Keratinocyte (primary cell): ENCODE results near the gene LHFPL2. TPM values are rescaled to one million over a fixed set of nuclear protein-coding genes. Genes with fewer than 3 reads are reported as not detected.

Source experiments
- DNase-seq: peaks from one replicate; pipeline ENCODE4 v3.0.0-alpha.2; 2011; ENCODE audit warnings: low read depth, missing footprints, low spot score
- FAIRE-seq: peaks from 2 replicates; lab custom pipeline; 2011; peaks lifted over from hg19 to GRCh38; lab: Jason Lieb, UNC
- H2AFZ ChIP-seq: 2 replicates; pipeline ENCODE4 v1.6.0; 2012; ENCODE audit warnings: low read length, control low read depth, inconsistent platforms; ENCODE audit not compliant: control insufficient read depth
- H3K27ac ChIP-seq: 2 replicates; pipeline ENCODE4 v1.5.1; 2011; ENCODE audit warnings: low read length; ENCODE audit not compliant: control insufficient read depth, insufficient read depth
- H3K27me3 ChIP-seq: 3 replicates; pipeline ENCODE4 v1.6.0; 2011; ENCODE audit warnings: low read length; ENCODE audit not compliant: control insufficient read depth, insufficient read depth; ENCODE audit errors: extremely low read depth
- H3K36me3 ChIP-seq, 2 experiments: 2 replicates in 1 of 2; 3 replicates in 1 of 2; pipeline ENCODE4 v1.5.1; 2011; ENCODE audit warnings: low read length in 2 of 2, mild to moderate bottlenecking in 1 of 2; ENCODE audit not compliant: control insufficient read depth in 2 of 2, insufficient read depth in 2 of 2; ENCODE audit errors: extremely low read depth in 1 of 2
- H3K4me1 ChIP-seq: 3 replicates; pipeline ENCODE4 v1.5.1; 2011; ENCODE audit warnings: low read length; ENCODE audit not compliant: control insufficient read depth, insufficient read depth; ENCODE audit errors: extremely low read depth
- H3K4me2 ChIP-seq: 3 replicates; pipeline ENCODE4 v1.6.0; 2011; ENCODE audit warnings: low read depth, low read length; ENCODE audit not compliant: control insufficient read depth, insufficient read depth; ENCODE audit errors: extremely low read depth
- H3K4me3 ChIP-seq, 3 experiments: fragments of 200-600 bp in 1 of 3; sonication (generic) in 1 of 3; 2 replicates in 2 of 3; 3 replicates in 1 of 3; pipeline ENCODE4 v1.5.1; 2011 to 2016; ENCODE audit warnings: low read length in 3 of 3, mild to moderate bottlenecking in 3 of 3, control low read depth in 2 of 3, inconsistent platforms in 1 of 3, low read depth in 1 of 3, mixed read lengths in 1 of 3, mixed run types in 1 of 3, moderate library complexity in 1 of 3; ENCODE audit not compliant: control insufficient read depth in 2 of 3, insufficient read depth in 2 of 3; ENCODE audit errors: extremely low read depth in 1 of 3
- H3K79me2 ChIP-seq: 2 replicates; pipeline ENCODE4 v1.6.0; 2012; ENCODE audit warnings: low read length; ENCODE audit not compliant: control insufficient read depth, insufficient read depth
- H3K9ac ChIP-seq: 3 replicates; pipeline ENCODE4 v1.6.0; 2011; ENCODE audit warnings: low read length; ENCODE audit not compliant: control insufficient read depth, insufficient read depth; ENCODE audit errors: extremely low read depth
- H3K9me1 ChIP-seq: 3 replicates; pipeline ENCODE4 v1.6.0; 2011; ENCODE audit warnings: low read length; ENCODE audit not compliant: control insufficient read depth, insufficient read depth; ENCODE audit errors: extremely low read depth
- H3K9me3 ChIP-seq: 2 replicates; pipeline ENCODE4 v1.5.1; 2012; ENCODE audit warnings: low read depth, low read length; ENCODE audit not compliant: control insufficient read depth
- H4K20me1 ChIP-seq: 3 replicates; pipeline ENCODE4 v1.6.0; 2011; ENCODE audit warnings: low read length; ENCODE audit not compliant: control insufficient read depth, insufficient read depth; ENCODE audit errors: extremely low read depth
- CTCF ChIP-seq, 3 experiments: IDR thresholded peaks in 1 of 3; conservative IDR thresholded peaks in 1 of 3; optimal IDR thresholded peaks in 1 of 3; 2 replicates in 2 of 3; 3 replicates in 1 of 3; pipeline versions ENCODE3 to v1.5.1; 2011; ENCODE audit warnings: low read length in 3 of 3, mild to moderate bottlenecking in 3 of 3, moderate library complexity in 2 of 3, control low read depth in 1 of 3, inconsistent platforms in 1 of 3; ENCODE audit not compliant: insufficient read depth in 2 of 3; ENCODE audit errors: extremely low read depth in 1 of 3
- EZH2 ChIP-seq: IDR thresholded peaks from one replicate; pipeline ENCODE4 v1.6.1; 2012; ENCODE audit warnings: inconsistent platforms, mild to moderate bottlenecking, low read length, moderate library complexity
- dilution Hi-C: fragments of 300-500 bp; cut with MboI; formaldehyde crosslinking; loops from one replicate; pipeline ENCODE4 v1.7.0; 2020; ENCODE audit warnings: low sequenced_read_pairs; ENCODE audit not compliant: extremely low pct_ligation_motif_present
- polyA plus RNA-seq, 5 experiments: library from polyadenylated mRNA; depleted of rRNA in 3 of 5; stranded (reverse) in 3 of 5; stranded (forward) in 1 of 5; unstranded in 1 of 5; fragments of >200 nt; gene quantifications; 1 replicate in 1 of 5; 2 replicates in 3 of 5; 3 replicates in 1 of 5; pipeline versions ENCODE4 v1.2.1 to v1.2.3, GENCODE V29; 2011 to 2012; ENCODE audit warnings: missing spikeins in 2 of 5, low read depth in 1 of 5, low replicate concordance in 1 of 5

The LHFPL2 gene
- polyA plus RNA-seq, 1 donor (not counting 4 experiments of a cell fraction or from before 2014, with no cell fraction given): 11.4 TPM

- no peak for FAIRE-seq
- DNase-seq: no peak
- H3K79me2 ChIP-seq: peaks cover 8% of the 10 kb centered on the region
- TF ChIP-seq EZH2: no peak
- TF ChIP-seq CTCF (optimal IDR thresholded peaks at IDR 0.05 in 1 of 3, IDR thresholded peaks at IDR 0.05 in 1 of 3, conservative IDR thresholded peaks at IDR 0.05 in 1 of 3; ENCODE audit: extremely low read depth in 1 of 3, insufficient read depth in 2 of 3, low read length in 3 of 3): no peak
- no peak overlapping the region for H3K4me3 ChIP-seq
- H4K20me1 ChIP-seq: peaks cover 2% of the 10 kb centered on the region
- no peak overlapping the region for H2AFZ ChIP-seq
- H3K27me3 ChIP-seq: no peaks in the 10 kb centered on the region
- no peak overlapping the region for H3K27ac ChIP-seq
- no peaks in the 10 kb centered on the region for H3K4me1 ChIP-seq
- peaks cover 4% of the 10 kb centered on the region for H3K9me1 ChIP-seq
- H3K4me2 ChIP-seq: no peak overlapping the region
- H3K9ac ChIP-seq: no peak overlapping the region
- dilution Hi-C loops: no loop called here
- peaks cover 32 to 44% of the 10 kb centered on the region in 2 experiments for H3K36me3 ChIP-seq
- H3K9me3 ChIP-seq: no peaks in the 10 kb centered on the region
Observed at GRCh38 chr5:78628270-78628992, 20.1 kb downstream of the LHFPL2 start.

- no peaks in the 10 kb centered on the region for H3K4me1 ChIP-seq
- no peak overlapping the region for H3K9ac ChIP-seq
- H3K9me3 ChIP-seq: no peaks in the 10 kb centered on the region
- FAIRE-seq: no peak
- H4K20me1 ChIP-seq: peaks cover 2% of the 10 kb centered on the region
- H3K36me3 ChIP-seq: peaks cover 31 to 39% of the 10 kb centered on the region in 2 experiments
- no peak overlapping the region for H3K4me3 ChIP-seq
- dilution Hi-C loops: no loop called here
- H2AFZ ChIP-seq: no peak overlapping the region
- H3K27ac ChIP-seq: no peak overlapping the region
- no peak overlapping the region for H3K4me2 ChIP-seq
- no peaks in the 10 kb centered on the region for H3K27me3 ChIP-seq
- DNase-seq: no peak
- H3K79me2 ChIP-seq: peaks cover 4% of the 10 kb centered on the region
- TF ChIP-seq EZH2 (no peak), CTCF (optimal IDR thresholded peaks at IDR 0.05 in 1 of 3, IDR thresholded peaks at IDR 0.05 in 1 of 3, conservative IDR thresholded peaks at IDR 0.05 in 1 of 3; ENCODE audit: extremely low read depth in 1 of 3, insufficient read depth in 2 of 3, low read length in 3 of 3) (no peak)
- no peaks in the 10 kb centered on the region for H3K9me1 ChIP-seq
Observed at GRCh38 chr5:78627766-78628165, 20.8 kb downstream of the LHFPL2 start.
